ENCODE measurements around the gene PDAP1. TPM values are rescaled to one million over a fixed set of nuclear protein-coding genes. Genes with fewer than 3 reads are reported as not detected.

Gene PDAP1
- total and polyA plus RNA-seq, 10 of the 15 experiments (the other 5 are each of a cell fraction or from before 2014, with no cell fraction given), result 6.6 to 200 (median 87.7) TPM

- TF ChIP-seq CHD1 (IDR thresholded peaks at IDR 0.05; ENCODE audit: low read depth, low read length) (no peak), IRF4 (IDR thresholded peaks at IDR 0.05; ENCODE audit: low read depth, low read length) (peak; percentile 5; the same call in 1 of the 2 replicates), GABPA (IDR thresholded peaks at IDR 0.05; ENCODE audit: low read depth) (peak; percentile 93), SMAD5 (IDR thresholded peaks at IDR 0.05; ENCODE audit: low read depth) (peak; percentile 93), MYB (IDR thresholded peaks at IDR 0.05; ENCODE audit: borderline replicate concordance, low read depth, low read length) (peak; percentile 97), NKRF (conservative IDR thresholded peaks at IDR 0.05) (peak; percentile 79), ESRRA (IDR thresholded peaks at IDR 0.05; ENCODE audit: low read length) (0 out of 2 replicates have a peak, but pooled peaks have one; percentile 20), RBBP5 (conservative IDR thresholded peaks at IDR 0.05) (no peak; the same call in 1 of the 2 replicates), NRF1 (conservative IDR thresholded peaks at IDR 0.05; ENCODE audit: low read depth, low read length) (no peak), MTA3 (IDR thresholded peaks at IDR 0.05; ENCODE audit: borderline replicate concordance, low read length) (no peak), TARDBP (IDR thresholded peaks at IDR 0.05; ENCODE audit: borderline replicate concordance) (no peak), ASH2L (IDR thresholded peaks at IDR 0.05; ENCODE audit: borderline replicate concordance, low read depth) (0 out of 2 replicates have a peak, but pooled peaks have one; percentile 63)
- TF ChIP-seq, protein P1, sequence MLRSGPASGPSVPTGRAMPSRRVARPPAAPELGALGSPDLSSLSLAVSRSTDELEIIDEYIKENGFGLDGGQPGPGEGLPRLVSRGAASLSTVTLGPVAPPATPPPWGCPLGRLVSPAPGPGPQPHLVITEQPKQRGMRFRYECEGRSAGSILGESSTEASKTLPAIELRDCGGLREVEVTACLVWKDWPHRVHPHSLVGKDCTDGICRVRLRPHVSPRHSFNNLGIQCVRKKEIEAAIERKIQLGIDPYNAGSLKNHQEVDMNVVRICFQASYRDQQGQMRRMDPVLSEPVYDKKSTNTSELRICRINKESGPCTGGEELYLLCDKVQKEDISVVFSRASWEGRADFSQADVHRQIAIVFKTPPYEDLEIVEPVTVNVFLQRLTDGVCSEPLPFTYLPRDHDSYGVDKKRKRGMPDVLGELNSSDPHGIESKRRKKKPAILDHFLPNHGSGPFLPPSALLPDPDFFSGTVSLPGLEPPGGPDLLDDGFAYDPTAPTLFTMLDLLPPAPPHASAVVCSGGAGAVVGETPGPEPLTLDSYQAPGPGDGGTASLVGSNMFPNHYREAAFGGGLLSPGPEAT (IDR thresholded peaks at IDR 0.05; ENCODE audit: low read depth), result peak; percentile 85; the same call in 1 of the 2 replicates
These were observed at the start of gene PDAP1, which contains the start of gene BUD31 (continued) for GRCh38 chr7:99408379-99409191.
